Ovary (tissue), 9 donors: Measurements from ENCODE around the gene RYR1. TPM values are rescaled to one million over a fixed set of nuclear protein-coding genes. Genes with fewer than 3 reads are reported as not detected.
"Not testable (repeated sequence)": the region's sequence is repeated elsewhere in the genome, so short reads cannot be mapped to it uniquely, and the experiment has no call there.

ENCODE experiments used
- DNase-seq, 5 donors: peaks; one replicate each; pipeline ENCODE4 v3.0.0-alpha.2; 2019 to 2020
- H3K27ac ChIP-seq, 2 donors: fragments of 200-600 bp; one replicate each; pipeline versions ENCODE4 v1.5.1 to v1.8.0; 2019 to 2022
- H3K27me3 ChIP-seq: fragments of 200-600 bp; one replicate; pipeline ENCODE4 v1.8.0; 2022
- H3K36me3 ChIP-seq: fragments of 200-600 bp; sonication (generic); one replicate; pipeline ENCODE4 v1.5.1; 2019
- H3K4me1 ChIP-seq: one replicate; pipeline ENCODE4 v1.8.1; 2013; ENCODE audit warnings: mild to moderate bottlenecking, moderate library complexity; ENCODE audit not compliant: insufficient read depth
- H3K4me3 ChIP-seq: fragments of 200-600 bp; sonication (generic); one replicate; pipeline ENCODE4 v1.5.1; 2017
- H3K9me3 ChIP-seq, 2 donors: fragments of 200-600 bp in 1 of 2; sonication (generic) in 1 of 2; one replicate each; pipeline versions ENCODE4 v1.5.1 to v1.8.1; 2013 to 2019; ENCODE audit warnings: mild to moderate bottlenecking in 1 of 2, moderate library complexity in 1 of 2
- EP300 ChIP-seq: sonication (generic); formaldehyde crosslinking; IDR thresholded peaks from one replicate; pipeline ENCODE4 v1.6.1; 2017; ENCODE audit warnings: antibody characterized with exemption
- POLR2A ChIP-seq: fragments of 450-650 bp; IDR thresholded peaks from one replicate; pipeline ENCODE4 v1.6.1; 2017; ENCODE audit warnings: antibody characterized with exemption, mild to moderate bottlenecking, moderate library complexity
- WGBS, 3 donors: extraction: QIAGEN DNeasy Blood & Tissue Kit in 1 of 3; methylation state at CpG; one replicate each; pipeline versions ENCODE4 v1.1.5 to v1.1.7; 2013 to 2017; 5-methylcytosine and 5-hydroxymethylcytosine counted together
- intact Hi-C, 4 donors: fragments of 100-400 bp; cut with DNase I; formaldehyde crosslinking; loops; one replicate each; pipeline versions ENCODE4 v1.11.0 to v1.15.1; 2022 to 2023
- polyA plus RNA-seq, 2 donors: library from polyadenylated mRNA; stranded (reverse); fragments of 200-250 nt in 1 of 2; fragments of 350-450 nt in 1 of 2; fragmentation: Illumina TruSeq in 1 of 2; extraction: RNeasy Lipid Tissue Mini Kit (QIAGEN cat#74804) in 1 of 2; gene quantifications; one replicate each; pipeline ENCODE4 v1.2.3, GENCODE V29; 2013 to 2014
- total RNA-seq, 7 donors: library from RNA; depleted of rRNA in 2 of 7; stranded (reverse); fragments of >200 nt in 2 of 7; fragmentation: NEBNext Ultra II Directional in 3 of 7; extraction: Animal tissue kit (Norgen Biotek cat#: 25700) in 3 of 7; gene quantifications; one replicate each; pipeline versions ENCODE4 v1.1.0 to v1.2.4, GENCODE V29; 2016 to 2023
- TF ChIP-seq, protein P1 (sequence below), 3 donors: fragments of 450-650 bp in 2 of 3; fragments of 200-600 bp in 1 of 3; IDR thresholded peaks; one replicate each; pipeline versions ENCODE4 v1.5.1 to v1.8.0; 2016 to 2022; ENCODE audit warnings: antibody characterized with exemption in 3 of 3, mild to moderate bottlenecking in 1 of 3
- donor health status: DM: no; HTN: no; CAD: no; lungs with moderate emphysema.
- donor health status: DM: no; HTN: no; CAD: no.
- donor health status: Bipolar disorder and iron deficiency.
- donor health status: DM: yes; HTN: yes; CAD: no.
- donor health status: DM: no; HTN: no; CAD: no.
- donor health status: DM: yes; HTN: yes; CAD: no.

The RYR1 gene
- total and polyA plus RNA-seq, 9 donors, result 0.57 to 2.6 (median 1.0) TPM

DNA sequence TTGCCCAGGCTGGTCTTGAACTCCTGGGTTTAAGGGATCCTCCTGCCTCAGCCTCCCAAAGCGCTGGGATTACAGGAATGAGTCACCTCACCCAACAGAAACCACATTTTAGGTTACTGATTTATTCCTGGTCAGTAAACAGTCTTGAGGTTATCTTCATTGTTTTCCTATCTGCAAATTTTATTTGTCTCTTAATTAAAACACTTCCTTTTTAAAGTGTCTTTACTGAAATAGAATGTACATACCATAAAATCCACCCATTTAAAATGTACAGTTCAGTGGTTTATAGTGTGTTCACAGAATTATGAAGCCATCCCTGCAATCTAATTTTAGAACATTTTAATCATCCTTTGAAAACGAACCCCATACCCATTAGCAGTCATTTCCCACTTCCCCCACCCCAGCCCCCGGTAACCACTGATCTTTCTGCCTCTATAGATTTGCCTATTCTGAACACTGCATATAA, 121.2 kb downstream of the RYR1 start:
- Histone ChIP-seq H3K27ac (no peak overlapping the region), H3K36me3 (no peaks in the 10 kb centered on the region), H3K4me1 (no peaks in the 10 kb centered on the region), H3K27me3 (no peaks in the 10 kb centered on the region), H3K4me3 (no peak overlapping the region), H3K9me3 (no peaks in the 10 kb centered on the region)
- TF ChIP-seq POLR2A (no peak), EP300 (no peak)
- TF ChIP-seq, protein P1, sequence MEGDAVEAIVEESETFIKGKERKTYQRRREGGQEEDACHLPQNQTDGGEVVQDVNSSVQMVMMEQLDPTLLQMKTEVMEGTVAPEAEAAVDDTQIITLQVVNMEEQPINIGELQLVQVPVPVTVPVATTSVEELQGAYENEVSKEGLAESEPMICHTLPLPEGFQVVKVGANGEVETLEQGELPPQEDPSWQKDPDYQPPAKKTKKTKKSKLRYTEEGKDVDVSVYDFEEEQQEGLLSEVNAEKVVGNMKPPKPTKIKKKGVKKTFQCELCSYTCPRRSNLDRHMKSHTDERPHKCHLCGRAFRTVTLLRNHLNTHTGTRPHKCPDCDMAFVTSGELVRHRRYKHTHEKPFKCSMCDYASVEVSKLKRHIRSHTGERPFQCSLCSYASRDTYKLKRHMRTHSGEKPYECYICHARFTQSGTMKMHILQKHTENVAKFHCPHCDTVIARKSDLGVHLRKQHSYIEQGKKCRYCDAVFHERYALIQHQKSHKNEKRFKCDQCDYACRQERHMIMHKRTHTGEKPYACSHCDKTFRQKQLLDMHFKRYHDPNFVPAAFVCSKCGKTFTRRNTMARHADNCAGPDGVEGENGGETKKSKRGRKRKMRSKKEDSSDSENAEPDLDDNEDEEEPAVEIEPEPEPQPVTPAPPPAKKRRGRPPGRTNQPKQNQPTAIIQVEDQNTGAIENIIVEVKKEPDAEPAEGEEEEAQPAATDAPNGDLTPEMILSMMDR (IDR thresholded peaks at IDR 0.05), result no peak
- intact Hi-C loops, result no loop called here
- DNase-seq, result no peak
- 52 to 60% (median 54%) methylated on average over 3 of the region's 3 CpGs for WGBS, 3 donors

DNA sequence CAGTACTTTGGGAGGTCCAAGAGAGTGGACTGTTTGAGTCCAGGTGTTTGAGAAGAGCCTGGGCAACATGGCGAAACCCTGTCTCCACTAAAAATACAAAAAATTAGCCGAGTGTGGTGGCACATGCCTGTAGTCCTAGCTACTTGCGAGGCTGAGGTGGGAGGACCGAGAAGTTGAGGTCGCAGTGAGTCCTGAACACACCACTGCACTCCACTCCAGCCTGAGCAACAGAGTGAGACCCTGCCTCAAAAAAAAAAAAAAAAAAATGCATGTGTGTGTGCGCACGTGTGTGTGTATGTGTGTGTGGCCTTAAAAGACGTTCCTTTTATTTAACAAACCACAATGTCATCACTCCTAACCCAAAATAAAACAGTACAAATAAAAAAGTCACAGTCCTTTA, 121.7 kb downstream of the RYR1 start:
- Histone ChIP-seq H3K27ac (no peak overlapping the region), H3K9me3 (no peaks in the 10 kb centered on the region), H3K4me3 (no peak overlapping the region), H3K4me1 (no peaks in the 10 kb centered on the region), H3K36me3 (no peaks in the 10 kb centered on the region), H3K27me3 (no peaks in the 10 kb centered on the region)
- WGBS, 3 donors, result 70 to 81% (median 71%) methylated on average over 8 of the region's 8 CpGs
- DNase-seq, result no peak
- TF ChIP-seq, protein P1 (IDR thresholded peaks at IDR 0.05), result no peak
- TF ChIP-seq POLR2A (no peak), EP300 (no peak)
- intact Hi-C loops, result no loop called here

DNA sequence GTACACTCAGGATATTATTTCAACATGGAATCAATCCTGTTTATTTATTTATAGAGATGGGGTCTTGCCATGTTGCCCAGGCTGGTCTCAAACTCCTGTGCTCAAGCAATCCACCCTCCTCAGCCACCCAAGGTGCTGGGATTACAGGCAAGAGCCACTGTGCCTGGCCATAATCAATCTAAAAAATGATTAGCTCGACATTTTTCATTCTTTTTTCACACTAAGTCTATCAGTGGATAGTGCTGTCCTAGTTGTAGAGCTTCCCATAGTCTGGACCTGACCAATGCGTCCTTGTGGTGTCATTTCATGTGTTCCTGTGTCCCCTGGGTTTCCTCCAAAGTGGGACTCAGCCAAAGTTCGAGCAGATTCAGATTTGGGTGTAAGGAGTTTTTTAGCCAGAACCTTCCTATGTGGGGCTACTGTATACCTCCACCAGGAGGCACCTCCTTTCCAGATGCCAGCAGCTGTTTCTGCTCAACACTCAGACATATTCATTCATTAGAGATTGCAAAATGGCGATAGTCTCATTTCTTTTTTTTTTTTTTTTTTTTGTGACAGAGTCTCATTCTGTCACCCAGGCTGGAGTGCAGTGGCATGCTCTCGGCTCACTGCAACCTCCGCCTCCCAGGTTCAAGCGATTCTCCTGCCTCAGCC, 123.2 kb downstream of the RYR1 start:
- no peak overlapping the region for H3K27ac ChIP-seq
- H3K27me3 ChIP-seq, result no peaks in the 10 kb centered on the region
- no peak for TF ChIP-seq EP300
- no peak for TF ChIP-seq POLR2A
- TF ChIP-seq, protein P1 (IDR thresholded peaks at IDR 0.05), result no peak
- no peak overlapping the region for H3K4me3 ChIP-seq
- no peaks in the 10 kb centered on the region for H3K4me1 ChIP-seq
- no peaks in the 10 kb centered on the region for H3K9me3 ChIP-seq
- intact Hi-C loops, result no loop called here
- 52 to 67% (median 55%) methylated on average over 7 of the region's 7 CpGs for WGBS, 3 donors
- no peak for DNase-seq
- H3K36me3 ChIP-seq, result no peaks in the 10 kb centered on the region

DNA sequence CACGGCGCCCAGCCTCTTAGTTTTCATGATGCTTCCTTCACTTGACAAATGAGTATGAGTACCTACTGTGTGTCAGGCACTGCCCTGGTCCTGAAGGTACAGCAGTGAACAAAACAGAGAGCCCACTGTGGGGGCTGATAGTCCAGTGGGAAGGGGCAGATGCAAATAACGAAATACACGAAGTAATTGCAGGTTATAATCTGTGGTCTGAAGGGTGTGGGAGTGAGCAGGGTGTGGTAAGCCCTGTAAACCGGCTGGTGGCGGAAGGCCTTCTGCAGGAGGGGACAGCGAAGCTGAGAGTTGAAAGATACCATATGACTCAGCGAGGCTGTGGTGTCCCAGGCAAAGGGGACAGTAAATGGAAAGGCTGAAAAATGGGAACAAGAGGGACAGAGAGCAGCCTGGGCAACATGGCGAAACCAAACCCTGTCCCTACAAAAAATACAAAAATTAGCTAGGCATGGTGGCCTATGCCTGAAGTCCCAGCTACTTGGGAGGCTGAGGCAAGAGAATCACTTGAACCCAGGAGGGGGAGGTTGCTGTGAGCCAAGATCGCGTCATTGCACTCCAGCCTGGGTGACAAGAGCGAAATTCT, 123.8 kb downstream of the RYR1 start:
- H3K4me3 ChIP-seq, result no peak overlapping the region
- H3K36me3 ChIP-seq, result no peaks in the 10 kb centered on the region
- no peaks in the 10 kb centered on the region for H3K27me3 ChIP-seq
- WGBS, 3 donors, result 63 to 76% (median 68%) methylated on average over 12 of the region's 12 CpGs
- intact Hi-C loops, result no loop called here
- TF ChIP-seq, protein P1 (IDR thresholded peaks at IDR 0.05), result no peak
- TF ChIP-seq EP300, result no peak
- TF ChIP-seq POLR2A, result no peak
- DNase-seq, result no peak
- H3K4me1 ChIP-seq, result no peaks in the 10 kb centered on the region
- no peak overlapping the region for H3K27ac ChIP-seq
- no peaks in the 10 kb centered on the region for H3K9me3 ChIP-seq

DNA sequence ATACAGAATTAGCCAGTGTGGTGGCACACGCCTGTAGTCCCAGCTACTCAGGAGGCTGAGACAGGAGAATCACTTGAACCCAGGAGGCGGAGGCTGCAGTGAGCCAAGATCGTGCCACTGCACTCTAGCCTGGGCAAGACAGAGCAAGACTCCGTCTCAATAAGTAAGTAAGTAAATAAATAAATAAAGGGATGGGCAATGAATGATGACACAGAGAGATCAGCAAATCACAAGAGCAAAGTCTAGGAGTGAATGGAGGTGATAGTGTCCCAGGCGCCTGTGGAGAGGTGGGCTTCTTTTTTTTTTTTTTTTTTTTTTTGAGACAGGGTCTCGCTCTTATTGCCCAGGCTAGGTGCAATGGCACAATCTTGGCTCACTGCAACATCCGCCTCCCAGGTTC, 125.4 kb downstream of the RYR1 start:
- H3K27ac ChIP-seq, DNase-seq, H3K27me3 ChIP-seq, intact Hi-C loops, H3K4me1 ChIP-seq, H3K36me3 ChIP-seq, H3K9me3 ChIP-seq, H3K4me3 ChIP-seq: not testable (repeated sequence)
- WGBS, 3 donors, result 83 to 95% (median 92%) methylated on average over 7 of the region's 7 CpGs
